ENCODE measurements around the gene PPP2R1B. TPM values are rescaled to one million over a fixed set of nuclear protein-coding genes. Genes with fewer than 3 reads are reported as not detected.

PPP2R1B gene
- total and polyA plus RNA-seq, 8 donors: 12.6 to 50.1 (median 31.3) TPM

GRCh38 chr11:111707691-111708067, 58.5 kb downstream of the PPP2R1B start:
- no peak overlapping the region for H3K4me3 ChIP-seq
- DNase-seq (no peak), FAIRE-seq (no peak), ATAC-seq (peak; percentile 19 to 63 (median 50))
- H3K27me3 ChIP-seq: no peaks in the 10 kb centered on the region
- intact Hi-C loops (cut with DNase I): loop anchor here in 1 of 3 donors (10.0 kb wide), 1 partner anchor 83 kb away; no protein-coding TSS in a partner anchor
- H3K4me1 ChIP-seq: peaks cover 23 to 26% (median 24%) of the 10 kb centered on the region in 3 donors
- no peak for TF ChIP-seq CTCF (IDR thresholded peaks at IDR 0.05)
- WGBS, 2 donors: 41 to 47% methylated on average over 5 of the region's 5 CpGs
- no peaks in the 10 kb centered on the region for H3K9me3 ChIP-seq
- peaks cover 0 to 24% (median 4%) of the 10 kb centered on the region in 3 donors for H3K36me3 ChIP-seq
- peak overlapping the region; percentile 20 to 70 (median 49) for H3K27ac ChIP-seq

- 26 to 27% methylated on average over 9 of the region's 9 CpGs for WGBS, 2 donors
- FAIRE-seq: no peak
- Histone ChIP-seq H3K4me1 (peaks cover 23 to 27% (median 26%) of the 10 kb centered on the region in 3 donors), H3K27ac (peak overlapping the region; percentile 20 to 70 (median 49)), H3K9me3 (no peaks in the 10 kb centered on the region), H3K36me3 (peaks cover 0 to 19% (median 0%) of the 10 kb centered on the region in 3 donors), H3K27me3 (no peaks in the 10 kb centered on the region), H3K4me3 (no peak overlapping the region)
- DNase-seq: peak in 4 of 6 donors; percentile 46 to 70 (median 66)
- no peak for TF ChIP-seq CTCF (IDR thresholded peaks at IDR 0.05)
- intact Hi-C loops (cut with DNase I): loop anchor here in 1 of 3 donors (10.0 kb wide), 1 partner anchor 82 kb away; no protein-coding TSS in a partner anchor
- ATAC-seq: peak; percentile 86 to 89 (median 87)
Measured at GRCh38 chr11:111707039-111707690, 59.0 kb downstream of the PPP2R1B start.

- TF ChIP-seq CTCF (IDR thresholded peaks at IDR 0.05): no peak
- no peak for ATAC-seq
Measured at GRCh38 chr11:111703576-111703975, 62.6 kb downstream of the PPP2R1B start.

GRCh38 chr11:111702623-111703022, 63.6 kb downstream of the PPP2R1B start:
- Histone ChIP-seq H3K4me3 (no peak overlapping the region), H3K27me3 (no peaks in the 10 kb centered on the region), H3K4me1 (peaks cover 16 to 24% (median 20%) of the 10 kb centered on the region in 3 donors), H3K27ac (peak overlapping the region in 3 of 4 donors; percentile 9 to 50 (median 13)), H3K36me3 (peaks cover 0 to 18% (median 0%) of the 10 kb centered on the region in 3 donors), H3K9me3 (no peaks in the 10 kb centered on the region)
- WGBS, 2 donors: 35 to 40% methylated on average over 5 of the region's 5 CpGs
- ATAC-seq (peak; percentile 52 to 69 (median 58)), FAIRE-seq (no peak), DNase-seq (no peak)
- no peak for TF ChIP-seq CTCF (IDR thresholded peaks at IDR 0.05)
- intact Hi-C loops (cut with DNase I): loop anchor here in 1 of 3 donors (10.0 kb wide), 1 partner anchor 78 kb away; no protein-coding TSS in a partner anchor

More at GRCh38 chr11:111703576-111703975, 62.6 kb downstream of the PPP2R1B start:
- WGBS, 2 donors: 74 to 90% methylated on average over 1 of the region's 1 CpG
- H3K4me1 ChIP-seq: peaks cover 23 to 28% (median 27%) of the 10 kb centered on the region in 3 donors
- H3K27me3 ChIP-seq: no peaks in the 10 kb centered on the region
- intact Hi-C loops (cut with DNase I): loop anchor here in 1 of 3 donors (10.0 kb wide), 1 partner anchor 79 kb away; no protein-coding TSS in a partner anchor
- peaks cover 0 to 18% (median 0%) of the 10 kb centered on the region in 3 donors for H3K36me3 ChIP-seq
- FAIRE-seq (no peak), DNase-seq (no peak)
- H3K4me3 ChIP-seq: no peak overlapping the region
- H3K27ac ChIP-seq: peak overlapping the region in 3 of 4 donors; percentile 13 to 50 (median 22)
- no peaks in the 10 kb centered on the region for H3K9me3 ChIP-seq
